A673 (cell line): ENCODE measurements around the gene ZEB1. TPM values are rescaled to one million over a fixed set of nuclear protein-coding genes. Genes with fewer than 3 reads are reported as not detected.

Experiments used
- BruUV-seq: library from RNA; stranded (reverse); fragments of 400-500 nt; replicated peaks from 2 replicates; lab custom pipeline; 2021; lab: Mats Ljungman, UMichigan
- CTCF ChIA-PET: fragments of 300-600 bp; sonication (Branson Sonifier 250); formaldehyde crosslinking; loops from one replicate; lab custom pipeline; 2022; ENCODE audit warnings: antibody characterized with exemption; lab: Charles Lee
- POLR2A ChIA-PET: fragments of 300-600 bp; sonication (Branson Sonifier 250); formaldehyde crosslinking; loops from one replicate; lab custom pipeline; 2022; ENCODE audit warnings: antibody characterized with exemption; ENCODE audit not compliant: low non-redundant PET; lab: Charles Lee
- DNase-seq: peaks from one replicate; pipeline ENCODE4 v3.0.0-alpha.2; 2015; ENCODE audit warnings: low spot score
- H3K27ac ChIP-seq: fragments of 200-600 bp; sonication (generic); 2 replicates; pipeline ENCODE4 v1.5.1; 2016; ENCODE audit warnings: mixed run types, low read depth, mild to moderate bottlenecking, mixed read lengths, antibody characterized with exemption, low read length; ENCODE audit not compliant: poor library complexity, severe bottlenecking
- H3K27me3 ChIP-seq: fragments of 200-600 bp; sonication (generic); replicated peaks from 2 replicates; pipeline ENCODE4 v1.6.1; 2017; ENCODE audit warnings: mixed run types, low read depth, mild to moderate bottlenecking, mixed read lengths, antibody characterized with exemption, low read length; ENCODE audit not compliant: insufficient read depth, poor library complexity
- H3K36me3 ChIP-seq: fragments of 200-600 bp; sonication (generic); 2 replicates; pipeline ENCODE4 v1.6.1; 2016; ENCODE audit warnings: mixed run types, mild to moderate bottlenecking, mixed read lengths, antibody characterized with exemption, low read length; ENCODE audit not compliant: insufficient read depth, poor library complexity, severe bottlenecking
- H3K4me1 ChIP-seq: fragments of 200-600 bp; sonication (generic); 2 replicates; pipeline ENCODE4 v1.6.1; 2017; ENCODE audit warnings: mixed run types, mild to moderate bottlenecking, mixed read lengths, antibody characterized with exemption, low read length; ENCODE audit not compliant: insufficient read depth, poor library complexity, severe bottlenecking
- H3K4me3 ChIP-seq: fragments of 200-600 bp; sonication (generic); 2 replicates; pipeline ENCODE4 v1.5.1; 2016; ENCODE audit warnings: low read depth, mixed run types, mild to moderate bottlenecking, mixed read lengths, low read length; ENCODE audit not compliant: poor library complexity, severe bottlenecking
- H3K9me3 ChIP-seq: fragments of 200-600 bp; sonication (generic); 2 replicates; pipeline ENCODE4 v1.6.1; 2016; ENCODE audit warnings: mixed run types, low read depth, mild to moderate bottlenecking, mixed read lengths, antibody characterized with exemption, low read length; ENCODE audit not compliant: poor library complexity, severe bottlenecking
- CTCF ChIP-seq: fragments of 300-800, 200-600 bp; sonication (generic); conservative IDR thresholded peaks from 2 replicates; pipeline ENCODE4 v1.5.1; 2017; ENCODE audit warnings: low read depth, mild to moderate bottlenecking, antibody characterized with exemption, low read length, moderate library complexity, mixed read lengths
- EZH2 ChIP-seq: fragments of 200-600 bp; sonication (generic); IDR thresholded peaks from 2 replicates; pipeline ENCODE4 v1.6.1; 2017; ENCODE audit warnings: borderline replicate concordance, low read depth, mild to moderate bottlenecking, mixed read lengths, antibody characterized with exemption, low read length; ENCODE audit not compliant: poor library complexity, severe bottlenecking
- intact Hi-C: fragments of 100-400 bp; cut with micrococcal nuclease; formaldehyde crosslinking; loops from one replicate; pipeline ENCODE4 v1.10.0; 2022; ENCODE audit not compliant: unreplicated experiment
- total RNA-seq: library from RNA; stranded (reverse); gene quantifications from 2 replicates; pipeline ENCODE4 v1.2.3, GENCODE V29; 2021

Gene ZEB1
- total RNA-seq, 1 experiment from 2014 or later: 8.3 TPM

GRCh38 chr10:31368724-31369123 lies 49.7 kb downstream of the ZEB1 start:
- ChIA-PET CTCF (no interaction called here), POLR2A (no interaction called here)
- BruUV-seq: no TSS peak
- no peak for TF ChIP-seq CTCF
- TF ChIP-seq EZH2: no peak
- no peaks in the 10 kb centered on the region for H3K27me3 ChIP-seq
- no peaks in the 10 kb centered on the region for H3K4me1 ChIP-seq
- DNase-seq: no peak
- intact Hi-C loops: no loop called here
- no peak overlapping the region for H3K4me3 ChIP-seq
- H3K9me3 ChIP-seq: no peaks in the 10 kb centered on the region
- H3K36me3 ChIP-seq: no peaks in the 10 kb centered on the region
- H3K27ac ChIP-seq: no peak overlapping the region

- POLR2A ChIA-PET: no interaction called here
- intact Hi-C loops: no loop called here
- no peaks in the 10 kb centered on the region for H3K4me1 ChIP-seq
- no peak overlapping the region for H3K27ac ChIP-seq
- no peak for DNase-seq
- CTCF ChIA-PET: no interaction called here
- no TSS peak for BruUV-seq
- no peaks in the 10 kb centered on the region for H3K9me3 ChIP-seq
- H3K4me3 ChIP-seq: no peak overlapping the region
- no peaks in the 10 kb centered on the region for H3K27me3 ChIP-seq
- TF ChIP-seq EZH2 (no peak), CTCF (no peak)
- H3K36me3 ChIP-seq: no peaks in the 10 kb centered on the region
These were observed 53.4 kb downstream of the ZEB1 start for GRCh38 chr10:31372439-31372838.

GRCh38 chr10:31374146-31374696 lies 55.2 kb downstream of the ZEB1 start:
- no peaks in the 10 kb centered on the region for H3K9me3 ChIP-seq
- no peak overlapping the region for H3K4me3 ChIP-seq
- POLR2A ChIA-PET: no interaction called here
- BruUV-seq: no TSS peak
- CTCF ChIA-PET: no interaction called here
- H3K36me3 ChIP-seq: no peaks in the 10 kb centered on the region
- intact Hi-C loops: no loop called here
- no peaks in the 10 kb centered on the region for H3K4me1 ChIP-seq
- no peak overlapping the region for H3K27ac ChIP-seq
- no peak for DNase-seq
- no peak for TF ChIP-seq CTCF
- H3K27me3 ChIP-seq: no peaks in the 10 kb centered on the region
